HL-60/S4 (cell line): ENCODE data around the gene CPT1A.
"Not testable (repeated sequence)": the region's sequence is repeated elsewhere in the genome, so short reads cannot be mapped to it uniquely, and the experiment has no call there.

Experiments used
- in situ Hi-C: fragments of 300-500 bp; cut with MboI; formaldehyde crosslinking; loops from 2 replicates; pipeline ENCODE4 v1.14.3; 2022; ENCODE audit warnings: low sequenced_read_pairs

CPT1A gene

GRCh38 chr11:68841718-68842426 lies at the start of gene CPT1A:
TSS of gene CPT1A (minus strand) at chr11:68841916. CDS start at chr11:68815474, 26,442 bp downstream.
- in situ Hi-C loops = no loop called here

DNA sequence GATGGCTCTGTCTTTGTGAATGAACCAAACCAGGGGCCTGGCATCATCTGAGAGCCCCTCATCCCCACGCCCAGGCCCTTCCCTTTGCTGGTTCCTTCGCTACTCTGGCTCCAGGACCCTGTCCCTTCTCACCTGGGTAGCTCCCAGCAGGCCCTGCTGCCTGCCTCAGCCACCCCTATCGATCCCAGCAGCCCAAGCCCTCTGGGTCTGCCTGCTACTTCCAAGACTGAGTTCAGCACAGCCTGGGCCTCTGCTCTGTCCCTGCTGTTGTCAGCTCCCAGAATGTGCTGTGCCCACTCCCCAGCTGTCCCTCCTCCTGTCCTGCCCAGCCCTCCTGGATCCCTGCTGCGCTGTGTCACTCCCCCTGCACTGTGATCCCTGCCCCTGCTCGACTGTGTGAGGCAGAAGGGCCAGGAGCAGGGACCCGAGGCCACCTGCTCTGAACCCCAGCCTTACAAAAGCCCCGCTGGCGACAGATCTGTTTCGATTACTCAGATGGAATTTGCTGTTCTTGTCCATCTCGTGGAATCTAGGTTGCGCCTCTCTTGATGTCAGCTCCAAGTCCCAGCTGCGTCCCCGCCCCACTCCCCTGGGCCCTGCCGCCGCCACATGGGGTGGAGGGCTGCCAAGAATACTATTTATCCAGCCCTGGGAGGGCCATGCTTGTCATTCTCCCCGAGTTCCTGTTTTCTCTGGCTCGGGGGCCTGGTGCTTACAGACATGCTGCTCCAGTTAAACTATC lies 48.9 kb upstream of the CPT1A start:
- in situ Hi-C loops = no loop called here

DNA sequence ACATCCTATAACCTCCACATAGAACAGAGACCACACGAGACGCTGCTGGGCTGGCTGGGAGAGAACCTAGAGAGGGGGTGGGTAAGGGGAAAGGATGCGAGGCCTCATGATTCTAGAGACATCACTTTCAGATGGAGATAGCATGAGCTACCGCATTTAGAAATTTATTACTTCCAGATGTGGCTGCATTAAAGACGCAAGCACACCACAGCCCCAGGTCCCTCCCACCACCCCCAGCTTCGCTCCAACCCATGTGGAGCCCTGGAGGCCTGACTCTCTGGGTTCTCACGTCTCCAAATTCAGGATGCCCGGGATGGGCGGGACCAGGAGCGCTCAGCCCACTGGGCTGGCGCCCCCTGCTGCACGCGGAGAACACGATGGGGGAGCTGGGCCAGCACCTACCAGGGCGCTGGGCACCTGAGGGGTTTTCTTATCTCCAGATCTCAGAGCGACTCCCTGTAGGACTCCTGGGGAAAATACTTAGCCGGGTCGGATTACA lies 48.3 kb upstream of the CPT1A start:
- in situ Hi-C loops = no loop called here

GRCh38 chr11:68884827-68885226 lies 43.1 kb upstream of the CPT1A start:
- in situ Hi-C loops = not testable (repeated sequence)

DNA sequence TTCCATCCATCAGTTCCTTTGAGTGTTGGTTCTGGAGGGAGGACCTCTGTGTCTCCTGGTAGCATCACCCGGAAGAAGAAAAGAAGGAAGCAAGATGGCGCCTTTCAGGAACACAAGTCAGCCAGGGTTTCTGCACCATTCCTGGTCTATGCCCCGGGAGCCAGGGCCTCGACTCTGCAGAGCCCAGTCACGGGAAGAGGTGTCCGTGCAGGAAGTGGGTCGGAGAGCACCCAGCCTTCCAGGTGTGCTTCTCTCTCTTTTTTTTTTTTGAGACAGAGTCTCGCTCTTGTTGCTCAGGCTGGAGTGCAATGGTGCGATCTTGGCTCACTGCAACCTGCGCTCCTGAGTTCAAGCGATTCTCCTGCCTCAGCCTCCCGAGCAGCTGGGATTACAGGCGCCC lies 40.7 kb upstream of the CPT1A start:
- in situ Hi-C loops = no loop called here

- in situ Hi-C loops = no loop called here
Measured at GRCh38 chr11:68881320-68881719, 39.6 kb upstream of the CPT1A start.

GRCh38 chr11:68880851-68881250 lies 39.1 kb upstream of the CPT1A start:
- in situ Hi-C loops = no loop called here

DNA sequence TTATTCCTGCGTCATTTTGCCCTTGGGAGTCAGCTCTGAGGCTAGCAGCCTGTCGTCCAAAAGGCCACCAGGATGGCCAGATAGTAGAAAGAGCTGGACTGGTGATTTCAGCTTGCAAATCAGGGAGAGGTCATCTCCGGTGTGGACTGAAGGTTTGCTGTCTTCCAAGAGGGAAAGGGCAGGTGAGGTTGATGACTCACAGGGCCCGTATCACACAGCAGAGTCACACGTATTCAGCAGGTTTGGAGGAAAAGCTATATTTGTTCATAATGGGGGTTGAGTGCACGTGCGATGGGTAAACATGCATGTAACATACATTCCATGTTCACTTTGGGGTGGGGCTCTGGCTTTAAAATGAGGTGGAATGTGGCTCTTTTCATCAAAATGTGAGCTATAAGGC lies 36.3 kb upstream of the CPT1A start:
- in situ Hi-C loops = no loop called here

GRCh38 chr11:68872216-68873003 lies 30.7 kb upstream of the CPT1A start:
- in situ Hi-C loops = no loop called here

DNA sequence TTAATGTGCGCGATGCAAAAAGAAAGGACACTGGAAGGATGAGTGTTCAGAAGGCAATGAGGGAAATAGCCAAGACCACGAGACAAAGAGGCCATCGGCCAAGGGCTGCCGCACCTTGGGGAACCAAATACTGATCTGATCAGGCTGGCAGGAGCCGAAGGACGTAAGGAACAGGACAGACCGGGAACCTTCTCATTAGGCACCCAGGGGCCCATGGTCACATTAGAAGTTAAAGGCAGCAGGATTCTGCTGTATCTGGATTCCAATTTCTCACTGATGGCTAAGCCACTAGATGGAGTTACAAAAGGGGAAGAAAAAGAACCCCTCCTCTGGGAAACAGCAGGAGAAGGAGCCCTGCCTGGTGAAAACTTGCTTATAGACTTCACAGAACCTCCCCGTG lies 28.8 kb upstream of the CPT1A start:
- in situ Hi-C loops = no loop called here

DNA sequence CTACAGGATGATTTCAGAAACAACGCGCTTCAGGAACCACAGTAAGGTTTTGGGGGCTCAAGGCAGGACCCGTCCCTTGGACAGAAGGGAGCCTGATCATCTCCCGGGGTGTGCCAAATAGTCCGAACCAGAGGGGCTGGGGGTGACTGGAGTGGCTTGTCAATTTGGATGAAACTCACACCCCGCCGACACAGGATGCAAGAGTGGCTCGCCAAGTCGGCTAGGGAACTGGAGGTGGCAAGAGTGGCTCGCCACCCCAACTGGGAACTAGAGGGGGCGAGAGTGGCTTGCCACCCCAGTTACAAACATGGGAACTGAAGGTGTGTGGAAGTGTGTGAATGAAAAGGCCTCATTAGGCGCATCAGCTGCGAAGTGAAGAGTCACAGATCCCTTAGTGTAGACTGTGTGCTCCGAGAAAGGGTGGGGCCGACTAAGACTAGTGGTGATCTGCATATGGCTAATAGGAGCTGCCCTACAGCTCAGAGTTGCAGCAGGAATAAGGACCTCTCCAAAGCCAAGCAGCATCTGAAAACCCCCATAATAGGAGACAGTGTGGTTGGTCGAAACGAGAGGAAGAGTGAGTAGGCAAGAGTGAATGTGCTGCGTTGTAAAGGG lies 26.6 kb upstream of the CPT1A start:
- in situ Hi-C loops = no loop called here

GRCh38 chr11:68867066-68867465 lies 25.4 kb upstream of the CPT1A start:
- in situ Hi-C loops = no loop called here

GRCh38 chr11:68865241-68865640 lies 23.5 kb upstream of the CPT1A start:
- in situ Hi-C loops = no loop called here

GRCh38 chr11:68863553-68864265 lies 22.0 kb upstream of the CPT1A start:
- in situ Hi-C loops = no loop called here

DNA sequence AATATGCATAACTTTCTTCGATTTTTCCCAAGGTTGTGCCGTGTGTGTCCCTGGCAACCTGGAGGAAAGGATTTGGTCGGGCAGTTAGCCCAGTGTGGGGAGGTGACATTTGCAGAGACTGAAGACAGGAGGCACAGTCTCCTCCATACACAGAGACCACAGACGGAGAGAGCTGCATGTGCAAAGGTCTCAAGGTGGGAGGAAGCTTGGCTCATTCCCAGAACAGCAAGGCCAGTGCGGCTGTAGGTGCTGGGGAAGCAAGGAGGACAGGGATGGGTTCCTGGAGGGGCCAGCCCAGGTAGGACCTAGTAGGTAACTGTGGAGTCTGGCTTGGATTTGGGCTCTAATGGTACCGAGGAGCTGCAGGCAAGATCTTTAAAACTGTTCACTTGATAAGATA lies 20.7 kb upstream of the CPT1A start:
- in situ Hi-C loops = no loop called here

- in situ Hi-C loops = no loop called here
Measured at GRCh38 chr11:68859123-68859522, 17.4 kb upstream of the CPT1A start.

- in situ Hi-C loops = no loop called here
Measured at GRCh38 chr11:68857037-68857586, 15.4 kb upstream of the CPT1A start.

- in situ Hi-C loops = not testable (repeated sequence)
Measured at GRCh38 chr11:68856425-68857030, 14.8 kb upstream of the CPT1A start.

GRCh38 chr11:68855205-68855981 lies 13.7 kb upstream of the CPT1A start:
- in situ Hi-C loops = no loop called here
